GM15510 (cell line): ENCODE measurements around the gene MATN1.

Source experiments
- POLR2A ChIP-seq: IDR thresholded peaks from 3 replicates; pipeline ENCODE4 v1.6.1; 2011; ENCODE audit warnings: borderline replicate concordance; ENCODE audit not compliant: insufficient read length; ENCODE audit errors: extremely low read depth

Gene MATN1

DNA sequence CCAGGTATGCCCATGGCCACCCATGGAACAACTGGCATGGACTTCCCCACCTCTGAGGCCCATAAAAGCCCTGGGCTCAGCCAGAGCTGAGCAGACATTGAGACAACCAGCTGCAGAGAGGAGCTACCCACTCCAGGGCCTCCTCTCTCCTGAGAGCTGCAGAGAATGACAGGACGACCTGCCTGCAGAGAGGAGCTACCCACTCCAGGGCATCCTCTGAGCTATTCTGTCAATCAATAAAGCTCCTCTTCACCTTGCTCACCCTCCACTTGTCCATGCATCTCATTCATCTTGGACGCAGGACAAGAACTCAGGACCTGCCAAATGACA, 43.4 kb downstream of the MATN1 start:
- TF ChIP-seq POLR2A = no peak

DNA sequence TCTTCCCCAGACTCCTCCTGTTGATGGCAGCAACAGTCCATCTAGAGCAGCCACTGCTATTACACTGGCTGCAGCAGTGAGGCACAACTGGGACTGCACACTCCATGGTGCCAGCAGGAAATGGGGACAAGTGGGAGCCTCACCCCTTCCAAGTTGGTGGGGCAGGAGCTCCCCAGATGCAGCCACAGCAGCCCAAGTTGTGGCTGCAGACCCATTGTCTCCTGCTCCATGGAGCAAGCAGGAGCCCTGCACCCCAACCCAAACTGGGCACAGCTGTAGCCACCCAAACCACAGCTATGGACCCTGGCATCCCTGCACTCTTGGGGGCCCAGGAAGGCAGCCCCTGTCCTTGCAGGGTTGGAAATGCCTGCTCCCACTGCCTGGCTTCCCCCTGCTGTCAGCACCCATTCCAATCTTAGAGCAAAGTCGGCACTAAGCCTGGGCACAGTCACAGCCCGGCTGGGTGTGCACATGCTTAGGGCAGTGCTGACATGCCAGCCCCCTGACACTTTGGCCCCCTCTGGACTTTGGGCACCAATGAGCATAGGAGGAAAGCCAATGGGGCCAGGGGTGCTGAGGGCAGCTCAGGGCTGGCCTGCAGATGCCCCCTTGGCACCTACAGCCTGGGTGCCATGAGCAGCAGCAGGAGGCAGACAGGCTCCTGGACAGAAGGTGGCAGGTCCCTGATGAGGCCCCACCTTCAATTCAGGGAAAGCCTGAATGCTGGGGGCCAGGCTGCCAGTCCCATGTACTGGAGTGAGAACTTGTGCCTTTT, 44.0 kb downstream of the MATN1 start:
- TF ChIP-seq POLR2A = no peak

GRCh38 chr1:30678209-30678608, 45.2 kb downstream of the MATN1 start:
- TF ChIP-seq POLR2A = no peak

GRCh38 chr1:30677471-30677870, 45.9 kb downstream of the MATN1 start:
- no peak for TF ChIP-seq POLR2A

DNA sequence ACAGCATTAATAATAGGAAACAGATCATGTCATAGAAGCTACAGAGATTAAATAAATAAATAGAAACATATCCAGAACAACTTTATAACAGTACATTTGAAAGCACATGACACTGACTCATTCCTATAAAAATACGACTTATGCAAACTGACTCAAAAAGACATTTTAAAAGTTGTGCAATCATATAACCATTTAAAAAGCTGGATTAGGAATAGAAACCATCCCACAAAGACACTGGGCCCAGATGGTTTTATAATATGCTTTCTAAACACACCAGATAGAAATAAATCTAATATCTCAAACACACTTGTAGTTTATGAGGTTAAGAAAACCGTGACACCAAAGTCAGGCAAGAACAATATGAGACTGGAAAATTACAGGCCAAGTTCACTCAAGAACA, 47.6 kb downstream of the MATN1 start:
- TF ChIP-seq POLR2A = no peak

GRCh38 chr1:30675289-30675688, 48.1 kb downstream of the MATN1 start:
- no peak for TF ChIP-seq POLR2A

DNA sequence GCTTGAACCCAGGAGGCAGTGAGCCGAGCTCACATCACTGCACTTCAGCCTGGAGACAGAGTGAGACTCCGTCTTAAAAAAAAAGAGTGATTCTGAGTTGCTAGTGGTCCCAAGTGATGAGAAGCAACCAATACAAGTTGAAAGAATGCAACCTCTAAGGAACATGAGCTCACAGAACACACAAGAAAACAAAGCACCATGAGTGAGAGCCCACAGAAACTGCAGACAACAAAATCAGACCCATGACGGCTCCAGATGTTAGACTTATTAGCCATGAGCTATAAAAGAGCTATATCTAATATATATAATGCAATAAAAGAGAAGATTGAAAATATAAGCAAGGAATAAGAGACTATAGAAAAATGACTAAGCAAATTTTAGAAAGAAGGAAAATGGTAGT, 50.0 kb downstream of the MATN1 start:
- TF ChIP-seq POLR2A = no peak

DNA sequence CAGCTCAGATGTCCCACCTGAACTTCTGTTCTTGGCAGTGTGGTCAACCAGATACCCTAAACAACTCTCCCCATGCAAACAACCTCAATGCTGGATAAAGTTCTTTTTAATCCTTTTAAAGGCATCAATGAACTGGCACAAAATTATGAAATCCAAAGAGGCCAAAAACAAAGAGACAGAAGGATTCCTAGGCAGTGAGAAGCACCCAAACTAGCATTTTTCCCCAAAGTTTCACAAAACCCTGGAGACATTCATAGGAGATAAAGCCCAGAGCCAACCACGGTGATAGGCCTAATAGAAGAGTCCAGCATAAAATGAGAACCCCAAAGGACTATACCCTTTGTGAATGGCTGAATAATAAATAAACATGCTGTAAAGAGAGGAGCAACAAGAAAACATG, 50.7 kb downstream of the MATN1 start:
- no peak for TF ChIP-seq POLR2A

DNA sequence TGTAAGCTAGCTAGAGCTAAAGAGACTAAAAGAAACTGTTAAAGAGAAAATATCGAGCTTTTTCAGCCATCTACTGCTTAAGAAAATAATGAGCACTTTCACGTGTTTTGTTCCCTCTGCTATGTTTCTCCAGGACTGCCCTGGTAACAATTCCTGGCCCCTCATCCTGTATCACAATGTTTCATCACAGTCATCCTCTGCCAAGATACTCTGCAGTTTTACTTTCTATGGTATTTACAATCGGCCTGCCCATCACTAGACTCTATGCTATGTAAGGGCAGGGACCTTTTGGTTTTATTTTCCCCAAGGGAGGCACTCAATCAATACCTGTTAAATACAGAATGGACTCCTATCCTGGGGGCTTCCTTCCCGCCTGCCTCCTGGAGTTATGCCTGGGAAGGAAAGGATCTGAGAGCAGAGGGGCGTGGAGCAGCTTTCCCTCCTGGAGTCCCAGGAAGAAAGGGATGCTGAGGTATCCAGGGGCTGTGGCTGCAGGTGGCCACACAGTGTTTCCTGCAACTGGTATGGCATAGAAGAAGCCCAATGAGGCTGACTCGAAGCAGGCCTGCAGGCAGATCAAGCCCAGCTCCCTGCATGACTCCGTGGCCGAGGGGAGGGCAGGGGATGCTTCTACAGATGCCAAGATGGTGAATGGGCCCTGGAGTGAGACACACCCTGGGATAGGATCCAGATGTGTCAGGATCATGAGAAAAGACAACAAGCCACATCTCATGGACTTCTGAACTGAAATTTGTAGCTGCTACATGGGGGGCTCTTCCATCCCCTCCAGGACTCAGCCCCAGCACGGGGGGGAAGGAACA, 52.9 kb downstream of the MATN1 start:
- no peak for TF ChIP-seq POLR2A

DNA sequence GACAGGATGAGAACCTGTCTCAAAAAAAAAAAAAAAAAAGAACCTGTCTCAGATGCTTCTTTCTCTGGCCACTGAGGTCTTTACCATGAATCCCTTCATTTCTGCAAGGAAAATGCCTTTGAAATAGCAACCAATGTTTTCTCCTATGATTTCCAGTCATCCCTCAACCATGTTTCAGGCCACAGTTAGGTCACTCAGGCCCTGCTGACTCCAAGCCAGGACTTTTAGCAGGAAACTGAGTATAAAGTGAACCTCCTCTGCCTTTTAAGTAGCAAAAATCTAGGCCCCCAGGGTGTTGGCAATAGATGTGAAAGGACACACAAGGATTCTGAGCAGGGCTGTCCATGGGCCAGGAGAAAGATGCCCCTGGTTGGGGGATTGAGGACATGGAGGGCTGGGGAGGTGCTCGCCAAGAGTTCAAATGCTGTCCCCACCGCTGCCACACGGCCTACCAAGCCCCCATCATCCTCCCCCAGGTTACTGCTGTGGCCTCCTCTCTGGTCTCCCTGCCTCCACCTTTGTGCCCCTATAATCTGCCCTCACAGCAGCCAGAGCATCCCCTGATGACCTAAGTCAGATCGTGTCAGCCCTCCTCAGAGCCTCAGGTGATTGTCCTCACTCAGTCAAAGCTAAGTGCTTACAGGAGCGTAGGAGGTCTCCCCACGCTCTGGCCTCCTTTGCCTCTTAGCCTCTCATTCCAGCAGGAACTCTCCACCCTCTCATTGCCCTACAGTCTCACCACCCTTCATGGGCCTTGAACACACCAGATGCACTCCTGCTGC, 54.6 kb downstream of the MATN1 start:
- TF ChIP-seq POLR2A = no peak

DNA sequence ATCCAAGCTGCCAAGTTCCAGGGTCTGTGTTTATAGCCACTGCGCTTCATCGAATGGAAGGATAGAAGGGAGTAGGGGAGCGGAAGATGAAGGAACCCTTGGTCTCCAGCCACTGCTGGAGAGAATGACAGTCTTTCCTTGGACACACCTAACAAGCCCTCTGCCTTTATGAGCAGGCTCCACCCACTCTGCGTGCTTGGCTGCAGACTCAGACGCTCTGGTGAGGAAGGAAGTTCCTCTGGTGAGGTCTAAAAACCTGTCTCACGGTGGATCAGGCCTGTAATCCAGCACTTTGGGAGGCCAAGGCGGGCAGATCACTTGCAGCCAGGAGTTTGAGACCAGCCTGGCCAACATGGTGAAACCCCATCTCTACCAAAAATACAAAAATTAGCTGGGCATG, 55.4 kb downstream of the MATN1 start:
- no peak for TF ChIP-seq POLR2A

GRCh38 chr1:30666756-30667273, 56.6 kb downstream of the MATN1 start:
- TF ChIP-seq POLR2A = no peak

- TF ChIP-seq POLR2A = no peak
These were observed 58.0 kb downstream of the MATN1 start for GRCh38 chr1:30665216-30666010.

DNA sequence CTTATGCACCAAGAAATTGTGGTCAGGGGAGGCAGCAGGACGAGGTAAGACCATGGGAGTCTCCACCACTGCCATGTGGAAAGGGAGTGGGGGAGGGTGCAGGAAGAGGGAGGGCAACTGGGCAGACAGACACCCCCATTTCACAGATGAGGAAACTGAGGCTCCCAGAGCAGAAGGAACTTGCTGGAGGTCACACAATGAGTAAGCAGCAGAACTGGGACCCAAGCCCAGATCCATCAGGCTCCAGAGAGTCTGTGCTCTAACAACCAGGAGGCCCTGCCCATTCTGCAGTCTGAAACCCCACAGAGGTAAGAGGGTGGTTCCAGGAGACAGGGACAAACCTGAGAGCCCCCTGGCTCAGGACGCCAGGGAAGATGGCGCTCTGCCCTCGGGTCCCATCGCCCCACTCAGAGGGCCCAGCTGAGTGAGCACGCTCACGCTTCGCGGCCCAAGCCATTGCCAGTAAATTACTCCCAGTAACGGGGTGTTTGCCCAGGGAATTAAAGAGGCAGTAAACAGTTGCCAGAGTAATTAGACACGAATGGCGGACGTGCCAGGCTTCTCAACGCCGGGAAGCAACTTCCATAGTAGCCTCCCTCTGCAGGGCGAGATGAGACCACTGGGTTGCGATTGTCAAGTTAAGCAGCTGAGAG, 59.2 kb downstream of the MATN1 start:
- no peak for TF ChIP-seq POLR2A
